Nephron progenitor cell (in vitro differentiated cells): ENCODE measurements around the gene DAP.

Source experiments
- DNase-seq: peaks from one replicate; pipeline ENCODE4 v3.0.0; 2021
- H3K27ac Mint-ChIP-seq: 2 replicates; pipeline ENCODE4 v1.8.0; 2021; ENCODE audit warnings: mild to moderate bottlenecking, moderate library complexity, mixed read lengths
- H3K27me3 Mint-ChIP-seq: 2 replicates; pipeline ENCODE4 v1.8.0; 2021; ENCODE audit warnings: mild to moderate bottlenecking, low read depth, mixed read lengths; ENCODE audit not compliant: poor library complexity
- H3K36me3 Mint-ChIP-seq: 2 replicates; pipeline ENCODE4 v1.8.0; 2021; ENCODE audit warnings: low read depth, mixed read lengths
- H3K4me1 Mint-ChIP-seq: 2 replicates; pipeline ENCODE4 v1.8.0; 2021; ENCODE audit warnings: mixed read lengths
- H3K4me3 Mint-ChIP-seq: 2 replicates; pipeline ENCODE4 v1.8.0; 2021; ENCODE audit warnings: mild to moderate bottlenecking, moderate library complexity, mixed read lengths
- H3K9me3 Mint-ChIP-seq: 2 replicates; pipeline ENCODE4 v1.8.0; 2021; ENCODE audit warnings: mild to moderate bottlenecking, moderate library complexity, mixed read lengths
- TF ChIP-seq, protein P1 (sequence below): fragments of 200-600 bp; sonication (generic); IDR thresholded peaks from 2 replicates; pipeline ENCODE4 v1.5.0; 2021; ENCODE audit warnings: antibody characterized with exemption

The DAP gene

DNA sequence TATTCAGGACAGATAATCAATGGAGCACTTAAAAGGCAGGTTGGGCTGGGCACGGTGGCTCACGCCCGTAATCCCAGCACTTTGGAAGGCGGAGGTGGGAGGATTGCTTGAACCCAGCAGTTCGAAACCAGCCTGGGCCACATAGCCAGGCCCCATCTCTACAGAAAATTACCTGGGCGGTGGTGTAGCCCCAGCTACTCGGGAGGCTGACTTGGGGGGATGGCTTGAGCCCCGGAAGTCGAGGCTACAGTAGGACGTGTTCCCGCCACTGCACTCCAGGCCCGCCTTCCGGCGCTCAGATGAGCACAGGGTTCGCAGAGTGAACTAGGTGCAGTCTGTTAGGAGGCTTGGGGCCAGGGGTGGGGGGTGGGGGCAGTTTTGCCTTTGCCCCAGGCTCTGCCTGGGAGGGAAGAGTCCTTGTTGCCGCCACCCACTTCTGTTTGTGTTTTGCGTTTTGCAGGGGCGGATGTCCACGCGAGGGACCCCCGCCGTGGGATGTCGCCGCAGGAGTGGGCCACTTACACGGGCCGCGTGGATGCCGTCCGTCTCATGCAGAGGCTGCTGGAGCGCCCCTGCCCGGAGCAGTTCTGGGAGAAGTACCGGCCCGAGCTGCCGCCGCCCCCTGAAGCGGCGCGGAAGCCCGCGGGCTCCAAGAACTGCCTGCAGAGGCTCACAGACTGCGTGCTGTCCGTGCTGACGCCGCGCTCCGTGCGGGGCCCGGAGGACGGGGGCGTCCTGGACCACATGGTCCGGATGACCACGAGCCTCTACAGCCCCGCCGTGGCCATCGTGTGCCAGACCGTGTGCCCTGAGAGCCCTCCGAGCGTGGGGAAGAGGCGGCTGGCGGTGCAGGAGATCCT lies 112.0 kb downstream of the DAP start:
- H3K36me3 Mint-ChIP-seq = no peaks in the 10 kb centered on the region
- no peak overlapping the region for H3K4me3 Mint-ChIP-seq
- DNase-seq = no peak
- peaks cover 41% of the 10 kb centered on the region for H3K27me3 Mint-ChIP-seq
- H3K9me3 Mint-ChIP-seq = no peaks in the 10 kb centered on the region
- TF ChIP-seq, protein P1, sequence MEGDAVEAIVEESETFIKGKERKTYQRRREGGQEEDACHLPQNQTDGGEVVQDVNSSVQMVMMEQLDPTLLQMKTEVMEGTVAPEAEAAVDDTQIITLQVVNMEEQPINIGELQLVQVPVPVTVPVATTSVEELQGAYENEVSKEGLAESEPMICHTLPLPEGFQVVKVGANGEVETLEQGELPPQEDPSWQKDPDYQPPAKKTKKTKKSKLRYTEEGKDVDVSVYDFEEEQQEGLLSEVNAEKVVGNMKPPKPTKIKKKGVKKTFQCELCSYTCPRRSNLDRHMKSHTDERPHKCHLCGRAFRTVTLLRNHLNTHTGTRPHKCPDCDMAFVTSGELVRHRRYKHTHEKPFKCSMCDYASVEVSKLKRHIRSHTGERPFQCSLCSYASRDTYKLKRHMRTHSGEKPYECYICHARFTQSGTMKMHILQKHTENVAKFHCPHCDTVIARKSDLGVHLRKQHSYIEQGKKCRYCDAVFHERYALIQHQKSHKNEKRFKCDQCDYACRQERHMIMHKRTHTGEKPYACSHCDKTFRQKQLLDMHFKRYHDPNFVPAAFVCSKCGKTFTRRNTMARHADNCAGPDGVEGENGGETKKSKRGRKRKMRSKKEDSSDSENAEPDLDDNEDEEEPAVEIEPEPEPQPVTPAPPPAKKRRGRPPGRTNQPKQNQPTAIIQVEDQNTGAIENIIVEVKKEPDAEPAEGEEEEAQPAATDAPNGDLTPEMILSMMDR = no peak
- no peak overlapping the region for H3K27ac Mint-ChIP-seq
- H3K4me1 Mint-ChIP-seq = no peaks in the 10 kb centered on the region

- Mint-ChIP-seq H3K27me3 (peaks cover 45% of the 10 kb centered on the region), H3K36me3 (no peaks in the 10 kb centered on the region), H3K4me1 (no peaks in the 10 kb centered on the region), H3K9me3 (no peaks in the 10 kb centered on the region), H3K4me3 (no peak overlapping the region), H3K27ac (no peak overlapping the region)
- no peak for DNase-seq
- TF ChIP-seq, protein P1 = no peak
These were observed 113.4 kb downstream of the DAP start for GRCh38 chr5:10647640-10648039.

DNA sequence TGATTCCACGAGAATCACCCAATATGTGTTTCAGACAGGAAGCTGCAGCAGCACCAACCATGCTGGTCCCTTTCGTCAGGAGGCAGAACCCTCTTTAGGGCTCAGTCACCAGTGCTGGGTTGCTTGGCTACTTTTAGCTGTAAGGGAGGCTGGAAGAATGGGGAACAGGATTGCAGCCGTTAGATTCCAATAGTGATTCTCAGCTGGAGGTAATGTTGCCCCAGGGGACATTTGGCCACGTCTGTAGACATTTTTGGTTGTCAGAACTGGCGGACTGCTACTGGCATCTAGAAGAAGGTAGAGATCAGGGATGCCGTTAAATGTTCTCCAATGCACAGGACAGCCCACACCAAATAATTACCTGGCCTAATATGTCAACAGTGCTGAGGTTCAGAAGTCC lies 115.4 kb downstream of the DAP start:
- Mint-ChIP-seq H3K36me3 (no peaks in the 10 kb centered on the region), H3K27ac (no peak overlapping the region), H3K4me3 (no peak overlapping the region), H3K27me3 (peaks cover 48% of the 10 kb centered on the region), H3K9me3 (no peaks in the 10 kb centered on the region), H3K4me1 (no peaks in the 10 kb centered on the region)
- TF ChIP-seq, protein P1 = no peak
- no peak for DNase-seq

DNA sequence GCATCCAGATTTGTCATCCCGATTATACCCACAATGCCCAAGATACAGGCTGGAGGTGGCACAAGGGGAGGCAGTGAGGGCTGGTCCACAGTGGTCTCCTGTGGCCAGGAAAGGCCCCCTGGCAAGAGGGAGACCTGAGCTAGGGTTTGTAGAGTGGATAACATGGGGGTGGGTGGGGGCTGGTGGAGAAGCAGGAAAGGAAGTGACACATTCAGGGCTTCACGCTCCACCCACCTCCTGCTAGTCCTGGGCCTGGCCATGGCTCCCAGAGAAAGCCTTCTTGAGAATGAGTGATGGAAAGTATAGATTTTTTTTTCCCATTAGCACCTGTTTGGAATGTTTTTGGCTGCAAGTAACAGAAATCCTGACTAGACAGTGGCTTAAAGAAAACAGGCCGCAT lies 115.9 kb downstream of the DAP start:
- H3K4me3 Mint-ChIP-seq = no peak overlapping the region
- H3K9me3 Mint-ChIP-seq = peaks cover 3% of the 10 kb centered on the region
- H3K4me1 Mint-ChIP-seq = no peaks in the 10 kb centered on the region
- TF ChIP-seq, protein P1 = no peak
- peaks cover 47% of the 10 kb centered on the region for H3K27me3 Mint-ChIP-seq
- DNase-seq = no peak
- H3K27ac Mint-ChIP-seq = no peak overlapping the region
- H3K36me3 Mint-ChIP-seq = peaks cover 2% of the 10 kb centered on the region

- DNase-seq = no peak
- H3K4me1 Mint-ChIP-seq = no peaks in the 10 kb centered on the region
- peaks cover 6% of the 10 kb centered on the region for H3K9me3 Mint-ChIP-seq
- H3K4me3 Mint-ChIP-seq = no peak overlapping the region
- H3K36me3 Mint-ChIP-seq = peaks cover 4% of the 10 kb centered on the region
- H3K27ac Mint-ChIP-seq = no peak overlapping the region
- H3K27me3 Mint-ChIP-seq = peaks cover 49% of the 10 kb centered on the region
- TF ChIP-seq, protein P1 = no peak
These were observed 116.8 kb downstream of the DAP start for GRCh38 chr5:10644192-10644591.

GRCh38 chr5:10642367-10642766 lies 118.7 kb downstream of the DAP start:
- DNase-seq = no peak
- peaks cover 50% of the 10 kb centered on the region for H3K27me3 Mint-ChIP-seq
- no peak overlapping the region for H3K27ac Mint-ChIP-seq
- peaks cover 9% of the 10 kb centered on the region for H3K36me3 Mint-ChIP-seq
- no peak overlapping the region for H3K4me3 Mint-ChIP-seq
- TF ChIP-seq, protein P1 = no peak
- peaks cover 8% of the 10 kb centered on the region for H3K4me1 Mint-ChIP-seq
- H3K9me3 Mint-ChIP-seq = peaks cover 12% of the 10 kb centered on the region
